Esophagus muscularis mucosa (tissue), 3 donors: ENCODE measurements around the gene ITGAD.

ENCODE experiments used
- CTCF ChIP-seq, 3 experiments: fragments of 200-600 bp in 2 of 3; fragments of 450-650 bp in 1 of 3; sonication (generic) in 2 of 3; IDR thresholded peaks; one replicate each; pipeline ENCODE4 v1.5.1; 2017 to 2019; ENCODE audit warnings: antibody characterized with exemption in 3 of 3, mild to moderate bottlenecking in 2 of 3, moderate library complexity in 1 of 3
- POLR2AphosphoS5 ChIP-seq, 2 donors: sonication (generic); formaldehyde crosslinking; IDR thresholded peaks; one replicate each; pipeline ENCODE4 v1.6.1; 2017; ENCODE audit warnings: antibody characterized with exemption in 2 of 2

- TF ChIP-seq CTCF (IDR thresholded peaks at IDR 0.05) (no peak), POLR2AphosphoS5 (IDR thresholded peaks at IDR 0.05) (no peak)
Measured at GRCh38 chr16:31464348-31464769, 71.2 kb downstream of the ITGAD start.
